Fibroblast of skin of right quadriceps (primary cell): Measurements from ENCODE around the gene LPCAT4.
"Not testable (repeated sequence)": the region's sequence is repeated elsewhere in the genome, so short reads cannot be mapped to it uniquely, and the experiment has no call there.

Source experiments
- DNase-seq: peaks from one replicate; pipeline ENCODE4 v3.0.0-alpha.2; 2013

Gene LPCAT4

GRCh38 chr15:34361278-34361677, 5.7 kb downstream of the LPCAT4 start:
- no peak for DNase-seq

- DNase-seq = no peak
Observed at GRCh38 chr15:34360298-34360697, 6.7 kb downstream of the LPCAT4 start.

GRCh38 chr15:34359416-34359815, 7.6 kb downstream of the LPCAT4 start:
- DNase-seq = no peak

GRCh38 chr15:34358948-34359347, 8.0 kb downstream of the LPCAT4 start:
- DNase-seq = no peak

GRCh38 chr15:34358367-34358766, 8.6 kb downstream of the LPCAT4 start:
- DNase-seq = no peak

GRCh38 chr15:34357653-34358052, 9.3 kb downstream of the LPCAT4 start:
- no peak for DNase-seq

- DNase-seq = no peak
Observed at GRCh38 chr15:34355241-34355640, 11.8 kb downstream of the LPCAT4 start.

- DNase-seq = no peak
Observed at GRCh38 chr15:34354286-34354685, 12.7 kb downstream of the LPCAT4 start.

GRCh38 chr15:34353627-34354026, 13.4 kb downstream of the LPCAT4 start:
- DNase-seq = no peak

- DNase-seq = not testable (repeated sequence)
Observed at GRCh38 chr15:34352996-34353395, 14.0 kb downstream of the LPCAT4 start.

- no peak for DNase-seq
Observed at GRCh38 chr15:34349769-34350168, 17.2 kb downstream of the LPCAT4 start.

- DNase-seq = no peak
Observed at GRCh38 chr15:34348735-34349300, 18.2 kb downstream of the LPCAT4 start.

- no peak for DNase-seq
Observed at GRCh38 chr15:34347951-34348638, 18.9 kb downstream of the LPCAT4 start.

GRCh38 chr15:34342737-34343575, 24.0 kb downstream of the LPCAT4 start, which contains the start of the genes NOP10 and NUTM1:
Gene NOP10 (minus strand): TSS chr15:34343136. CDS start chr15:34343073, 63 bp downstream.
Gene NUTM1 (plus strand): TSS chr15:34343315. CDS start chr15:34343697, 382 bp downstream.
- DNase-seq = peak; percentile 90

- not testable (repeated sequence) for DNase-seq
Observed at GRCh38 chr15:34342213-34342736, 24.7 kb downstream of the LPCAT4 start.

GRCh38 chr15:34341381-34342212, 25.4 kb downstream of the LPCAT4 start:
- no peak for DNase-seq

GRCh38 chr15:34339946-34340345, 27.1 kb downstream of the LPCAT4 start:
- DNase-seq = peak; percentile 45

- DNase-seq = no peak
Observed at GRCh38 chr15:34338347-34338746, 28.6 kb downstream of the LPCAT4 start.

GRCh38 chr15:34337557-34338306, 29.3 kb downstream of the LPCAT4 start, which contains the start of gene SLC12A6:
Gene SLC12A6 (minus strand): TSS chr15:34337781. CDS start chr15:34336680, 1,101 bp downstream.
- DNase-seq = peak; percentile 91

GRCh38 chr15:34336991-34337556, 29.9 kb downstream of the LPCAT4 start:
- no peak for DNase-seq
